Forelimb muscle (tissue), 1 donor: Measurements from ENCODE around the gene FIBIN. TPM values are rescaled to one million over a fixed set of nuclear protein-coding genes. Genes with fewer than 3 reads are reported as not detected.
A peak's percentile ranks its signal among the peaks of the same experiment; 100 is the strongest.
"Not testable (repeated sequence)": the region's sequence is repeated elsewhere in the genome, so short reads cannot be mapped to it uniquely, and the experiment has no call there.

Experiments
- DNase-seq: peaks from one replicate; pipeline ENCODE4 v3.0.0-alpha.2; 2013; ENCODE audit warnings: low read depth
- polyA plus RNA-seq: library from polyadenylated mRNA; unstranded; fragments of 120-200 nt; gene quantifications from one replicate; pipeline ENCODE4 v1.2.1, GENCODE V29; 2013; ENCODE audit not compliant: insufficient read length

FIBIN gene
- polyA plus RNA-seq, 1 donor, result 37.7 TPM

DNA sequence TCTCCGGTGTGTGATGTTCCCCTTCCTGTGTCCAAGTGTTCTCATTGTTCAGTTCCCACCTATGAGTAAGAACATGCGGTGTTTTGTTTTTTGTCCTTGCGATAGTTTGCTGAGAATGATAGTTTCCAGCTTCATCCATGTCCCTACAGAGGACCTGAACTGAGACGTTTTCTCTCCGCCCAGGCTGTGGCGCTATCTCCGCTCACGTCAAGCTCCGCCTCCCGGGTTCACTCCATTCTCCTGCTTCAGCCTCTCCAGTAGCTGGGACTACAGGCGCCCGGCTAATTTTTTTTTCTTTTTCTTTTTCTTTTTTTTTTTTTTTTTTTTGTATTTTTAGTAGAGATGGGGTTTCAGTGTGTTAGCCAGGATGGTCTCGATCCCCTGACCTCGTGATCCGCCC, 16.7 kb upstream of the FIBIN start:
- DNase-seq, result not testable (repeated sequence)

DNA sequence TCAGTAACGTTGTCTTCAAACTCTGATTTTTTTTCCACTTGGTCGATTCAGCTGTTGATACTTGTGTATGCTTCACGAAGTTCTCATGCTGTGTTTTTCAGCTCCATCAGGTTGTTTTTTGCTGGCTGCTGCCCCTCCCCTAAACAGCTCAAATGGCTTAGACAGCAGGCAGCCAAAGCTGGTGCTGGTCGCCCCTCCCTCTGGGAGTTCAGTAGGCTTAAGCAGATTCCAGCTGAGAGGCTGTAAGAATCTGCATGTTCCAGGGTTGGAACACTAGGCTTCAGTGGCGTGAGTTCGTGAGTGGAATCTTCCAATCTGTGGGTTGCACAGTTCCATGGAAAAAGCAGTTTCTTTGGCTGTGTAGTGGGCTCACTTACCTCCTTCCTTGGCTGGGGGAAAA, 10.3 kb upstream of the FIBIN start:
- DNase-seq, result no peak

GRCh38 chr11:26985470-26985869, 8.4 kb upstream of the FIBIN start:
- no peak for DNase-seq

- DNase-seq, result no peak
Measured at GRCh38 chr11:26985943-26986342, 8.0 kb upstream of the FIBIN start.

DNA sequence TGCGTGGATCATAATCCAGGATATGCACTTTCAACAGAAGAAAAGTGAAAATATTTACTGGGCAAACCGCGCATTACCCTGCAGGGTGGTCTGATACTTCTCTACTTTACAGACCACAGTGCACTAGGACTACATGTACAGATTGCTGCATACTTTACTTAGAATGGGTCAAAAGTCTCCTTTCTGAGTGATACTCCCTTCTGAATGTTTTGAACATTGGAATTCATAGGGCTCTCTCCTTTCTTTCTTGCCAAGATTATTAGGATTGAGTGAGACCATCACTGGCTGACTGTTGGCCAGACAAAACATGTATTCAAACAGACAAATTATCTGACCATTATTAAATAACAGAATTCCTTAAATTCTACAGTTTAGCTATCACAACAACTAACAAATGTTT, 6.6 kb upstream of the FIBIN start:
- no peak for DNase-seq

- no peak for DNase-seq
Measured at GRCh38 chr11:26987731-26988130, 6.2 kb upstream of the FIBIN start.

GRCh38 chr11:26992031-26992541, 1.8 kb upstream of the FIBIN start:
- peak; percentile 75 for DNase-seq

- DNase-seq, result no peak
Measured at GRCh38 chr11:26994631-26995095, 751 bp downstream of the FIBIN start.

- no peak for DNase-seq
Measured at GRCh38 chr11:26995701-26996460, 2.0 kb downstream of the FIBIN start.

GRCh38 chr11:26997378-26997777, 3.5 kb downstream of the FIBIN start:
- DNase-seq, result no peak

DNA sequence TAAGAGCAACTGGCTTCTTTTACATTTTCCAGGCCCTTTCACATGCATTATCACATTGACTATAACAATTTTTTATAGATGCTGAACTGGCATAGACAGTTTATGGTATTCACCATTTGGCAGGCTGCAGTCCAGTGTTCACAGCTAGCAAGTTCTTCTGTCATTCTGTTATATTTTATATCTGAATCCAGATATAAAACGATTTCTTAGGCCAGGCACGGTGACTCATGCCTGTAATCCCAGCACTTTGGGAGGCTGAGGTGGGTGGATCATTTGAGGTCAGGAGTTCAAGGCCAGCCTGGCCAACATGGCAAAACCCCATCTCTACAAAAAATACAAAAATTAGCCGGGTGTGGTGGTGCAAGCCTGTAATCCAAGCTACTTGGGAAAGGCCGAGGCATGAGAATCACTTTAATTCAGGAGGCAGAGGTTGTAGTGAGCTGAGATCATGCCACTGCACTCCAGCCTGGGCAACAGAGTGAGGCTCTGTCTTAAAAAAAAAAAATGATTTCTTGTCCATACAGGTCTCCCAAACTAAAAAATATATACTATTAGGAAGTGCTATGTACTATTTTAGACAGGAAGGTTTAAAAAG, 7.3 kb downstream of the FIBIN start:
- DNase-seq, result not testable (repeated sequence)

DNA sequence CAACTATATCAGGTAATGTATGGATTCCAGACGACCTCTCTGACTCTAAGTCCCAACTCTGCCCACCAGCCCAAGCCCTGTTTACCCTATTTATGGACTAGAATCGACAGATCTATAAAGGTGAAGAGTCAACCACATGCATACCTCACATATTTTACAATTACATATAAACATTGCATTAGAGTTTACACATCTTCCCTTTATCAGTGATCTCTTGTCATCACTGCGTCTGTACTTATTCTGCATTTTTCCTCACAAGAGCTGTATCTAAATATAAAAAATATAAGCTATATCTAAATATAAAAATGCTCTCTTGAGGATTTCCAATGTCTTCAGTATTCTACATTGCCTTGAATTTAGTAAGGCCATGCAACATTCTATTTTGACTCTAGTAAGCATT, 8.5 kb downstream of the FIBIN start:
- no peak for DNase-seq

- no peak for DNase-seq
Measured at GRCh38 chr11:27002838-27003237, 8.9 kb downstream of the FIBIN start.

GRCh38 chr11:27004103-27004502, 10.2 kb downstream of the FIBIN start:
- DNase-seq, result no peak

GRCh38 chr11:27008811-27009535, 15.1 kb downstream of the FIBIN start:
- no peak for DNase-seq

DNA sequence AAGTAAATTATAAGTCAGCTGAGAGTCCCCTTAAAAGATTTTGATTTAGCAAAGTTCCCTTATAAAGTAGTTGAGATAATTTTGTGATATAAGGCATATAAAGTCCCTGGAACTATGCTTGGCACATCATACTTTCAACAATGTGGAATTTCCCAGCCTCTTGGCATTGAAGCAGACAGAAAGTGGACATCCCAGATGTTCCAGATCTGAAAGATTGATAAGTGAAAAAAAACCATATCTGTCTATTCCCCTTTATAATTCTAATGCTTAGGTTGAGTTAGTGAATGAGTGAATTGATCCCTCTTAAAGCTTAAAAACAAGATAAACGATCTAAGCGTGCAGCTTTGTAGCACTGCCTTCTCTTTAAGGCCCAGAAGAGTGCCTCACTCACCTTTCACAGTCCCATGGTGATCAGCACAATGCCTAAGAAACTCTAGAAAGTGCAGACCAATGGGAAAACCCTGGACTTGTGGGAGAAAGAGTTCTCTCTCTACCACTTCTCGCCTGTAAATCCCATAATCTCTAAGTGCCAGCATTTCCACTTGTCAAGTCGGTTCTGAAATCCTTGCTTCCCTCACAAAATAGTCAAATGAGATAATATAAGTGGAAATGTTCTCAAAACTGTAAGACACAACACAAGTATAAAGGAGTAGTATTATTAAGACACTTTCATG, 17.8 kb downstream of the FIBIN start:
- no peak for DNase-seq

- DNase-seq, result peak; percentile 67
Measured at GRCh38 chr11:27012234-27012921, 18.5 kb downstream of the FIBIN start.

- no peak for DNase-seq
Measured at GRCh38 chr11:27013781-27014361, 20.0 kb downstream of the FIBIN start.

- no peak for DNase-seq
Measured at GRCh38 chr11:27018902-27019529, 25.1 kb downstream of the FIBIN start.

DNA sequence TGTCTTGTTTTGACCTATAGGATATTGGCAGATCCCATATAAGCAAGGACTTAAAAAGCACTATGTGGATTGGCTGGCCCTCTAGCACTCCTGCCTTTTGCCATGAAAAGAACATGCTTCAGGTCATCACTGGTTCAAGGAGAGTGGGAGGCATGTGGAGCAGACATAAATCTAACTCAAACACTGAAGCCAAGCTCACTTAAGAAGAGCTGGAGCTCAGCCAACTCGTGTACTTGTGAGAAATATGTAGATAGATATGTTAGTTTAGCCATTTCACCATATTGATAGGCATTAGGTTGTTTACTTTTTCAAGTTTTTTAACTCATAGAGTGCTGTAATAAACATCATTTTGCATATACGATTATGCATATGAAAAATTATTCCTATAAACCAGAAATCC, 26.8 kb downstream of the FIBIN start:
- no peak for DNase-seq
